H1 (cell line): ENCODE data around the gene CCS.

Experiments
- CBX8 ChIP-seq: fragments of 300-800, 300-1000 bp; sonication (generic); IDR thresholded peaks from 2 replicates; pipeline ENCODE4 v1.7.1; 2016; ENCODE audit warnings: low read depth, low read length, borderline replicate concordance
- EZH2 ChIP-seq: fragments of 200-600 bp; sonication (generic); IDR thresholded peaks from 2 replicates; pipeline ENCODE4 v1.7.1; 2012; ENCODE audit warnings: low read depth, mild to moderate bottlenecking, moderate library complexity, low read length, inconsistent platforms; ENCODE audit not compliant: severe bottlenecking
- POLR2A ChIP-seq, 2 experiments: IDR thresholded peaks; 1 replicate in 1 of 2; 2 replicates in 1 of 2; pipeline ENCODE4 v1.6.1; 2011; ENCODE audit warnings: low read depth in 2 of 2, low read length in 2 of 2, mild to moderate bottlenecking in 2 of 2; ENCODE audit errors: control extremely low read depth in 1 of 2
- POLR2AphosphoS5 ChIP-seq: IDR thresholded peaks from 2 replicates; pipeline ENCODE4 v1.6.1; 2011; ENCODE audit warnings: low read depth, low read length
- SP1 ChIP-seq: IDR thresholded peaks from 2 replicates; pipeline ENCODE4 v1.6.1; 2011; ENCODE audit warnings: low read depth, low read length
- SUZ12 ChIP-seq: fragments of 200-600 bp; sonication (generic); IDR thresholded peaks from 2 replicates; pipeline ENCODE4 v1.6.1; 2012; ENCODE audit warnings: mild to moderate bottlenecking, inconsistent platforms, low read length, moderate library complexity, mixed read lengths
- TAF1 ChIP-seq: IDR thresholded peaks from 2 replicates; pipeline ENCODE4 v1.6.1; 2011; ENCODE audit warnings: mild to moderate bottlenecking, low read depth, low read length
- YY1 ChIP-seq: IDR thresholded peaks from 2 replicates; pipeline ENCODE4 v1.6.1; 2011; ENCODE audit warnings: low read depth, mild to moderate bottlenecking, low read length
- ZNF274 ChIP-seq: IDR thresholded peaks from 2 replicates; pipeline ENCODE4 v1.7.0; 2012; ENCODE audit warnings: low read length, borderline replicate concordance; ENCODE audit errors: extremely low read depth
- TF ChIP-seq, protein P1 (sequence below), 3 experiments: IDR thresholded peaks; 1 replicate in 2 of 3; 2 replicates in 1 of 3; pipeline versions ENCODE4 v1.5.1 to v1.6.1; 2011; ENCODE audit warnings: low read length in 3 of 3, mild to moderate bottlenecking in 3 of 3, inconsistent platforms in 2 of 3, low read depth in 1 of 3, moderate library complexity in 1 of 3; ENCODE audit not compliant: insufficient read depth in 1 of 3; ENCODE audit errors: control extremely low read depth in 1 of 3

DNA sequence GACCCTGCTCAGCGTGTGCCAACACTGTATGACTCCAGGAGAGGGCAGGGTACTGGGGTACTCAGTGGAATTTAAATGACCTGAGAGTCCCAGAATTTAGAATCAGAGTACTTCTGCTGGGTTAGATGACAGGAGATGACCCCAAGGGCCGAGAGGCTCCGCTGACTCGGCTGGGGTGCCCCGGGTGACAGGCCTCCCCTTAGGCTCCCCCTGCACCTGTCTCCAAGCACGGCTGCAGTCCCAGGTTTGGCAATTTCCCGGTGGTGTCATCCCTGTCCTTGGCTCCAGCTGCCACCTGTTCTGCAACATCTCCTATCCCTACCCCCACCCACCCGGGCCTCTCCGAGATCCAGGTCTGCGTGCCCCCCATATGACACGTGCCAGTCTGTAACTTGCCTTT is 44.9 kb upstream of the CCS start:
- TF ChIP-seq, protein P1, sequence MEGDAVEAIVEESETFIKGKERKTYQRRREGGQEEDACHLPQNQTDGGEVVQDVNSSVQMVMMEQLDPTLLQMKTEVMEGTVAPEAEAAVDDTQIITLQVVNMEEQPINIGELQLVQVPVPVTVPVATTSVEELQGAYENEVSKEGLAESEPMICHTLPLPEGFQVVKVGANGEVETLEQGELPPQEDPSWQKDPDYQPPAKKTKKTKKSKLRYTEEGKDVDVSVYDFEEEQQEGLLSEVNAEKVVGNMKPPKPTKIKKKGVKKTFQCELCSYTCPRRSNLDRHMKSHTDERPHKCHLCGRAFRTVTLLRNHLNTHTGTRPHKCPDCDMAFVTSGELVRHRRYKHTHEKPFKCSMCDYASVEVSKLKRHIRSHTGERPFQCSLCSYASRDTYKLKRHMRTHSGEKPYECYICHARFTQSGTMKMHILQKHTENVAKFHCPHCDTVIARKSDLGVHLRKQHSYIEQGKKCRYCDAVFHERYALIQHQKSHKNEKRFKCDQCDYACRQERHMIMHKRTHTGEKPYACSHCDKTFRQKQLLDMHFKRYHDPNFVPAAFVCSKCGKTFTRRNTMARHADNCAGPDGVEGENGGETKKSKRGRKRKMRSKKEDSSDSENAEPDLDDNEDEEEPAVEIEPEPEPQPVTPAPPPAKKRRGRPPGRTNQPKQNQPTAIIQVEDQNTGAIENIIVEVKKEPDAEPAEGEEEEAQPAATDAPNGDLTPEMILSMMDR (IDR thresholded peaks at IDR 0.05; ENCODE audit: control extremely low read depth in 1 of 3, insufficient read depth in 1 of 3, low read depth in 1 of 3, low read length in 3 of 3), result no peak
- TF ChIP-seq POLR2A (IDR thresholded peaks at IDR 0.05; ENCODE audit: control extremely low read depth in 1 of 2, low read depth in 2 of 2, low read length in 2 of 2) (no peak), EZH2 (no peak), SP1 (no peak), YY1 (no peak), ZNF274 (no peak), TAF1 (no peak), POLR2AphosphoS5 (no peak), CBX8 (no peak), SUZ12 (no peak)
